PFSK-1 (cell line): ENCODE data around the gene KCNG2.

Experiments
- FOXP2 ChIP-seq: optimal IDR thresholded peaks from 2 replicates; pipeline ENCODE3; 2011; ENCODE audit warnings: borderline replicate concordance, control low read depth, inconsistent platforms; ENCODE audit not compliant: insufficient read depth; ENCODE audit errors: extremely low read length, extremely low read depth
- POLR2AphosphoS5 ChIP-seq: IDR thresholded peaks from 2 replicates; pipeline ENCODE4 v1.6.1; 2012; ENCODE audit warnings: low read depth, mild to moderate bottlenecking, control low read depth, low read length, moderate library complexity
- REST ChIP-seq, 2 experiments: IDR thresholded peaks; 2 replicates each; pipeline versions ENCODE4 v1.6.1 to v1.8.0; 2011 to 2012; ENCODE audit warnings: low read depth in 2 of 2, low read length in 2 of 2, control low read depth in 1 of 2, inconsistent platforms in 1 of 2, mild to moderate bottlenecking in 1 of 2, moderate library complexity in 1 of 2; ENCODE audit not compliant: insufficient read depth in 1 of 2
- SIN3A ChIP-seq: IDR thresholded peaks from 2 replicates; pipeline ENCODE4 v1.6.1; 2012; ENCODE audit warnings: mild to moderate bottlenecking, low read length, moderate library complexity, borderline replicate concordance; ENCODE audit not compliant: insufficient read depth
- TAF1 ChIP-seq: IDR thresholded peaks from 2 replicates; pipeline ENCODE4 v1.6.1; 2012; ENCODE audit warnings: low read length, control low read depth, borderline replicate concordance; ENCODE audit not compliant: insufficient read depth

The KCNG2 gene

GRCh38 chr18:79931475-79931874, 133.7 kb downstream of the KCNG2 start:
- TF ChIP-seq POLR2AphosphoS5, result no peak
- no peak for TF ChIP-seq SIN3A
- no peak for TF ChIP-seq FOXP2
- TF ChIP-seq TAF1, result no peak
- TF ChIP-seq REST (IDR thresholded peaks at IDR 0.05; ENCODE audit: insufficient read depth in 1 of 2, low read depth in 2 of 2, low read length in 2 of 2), result no peak

GRCh38 chr18:79932907-79933306, 135.2 kb downstream of the KCNG2 start:
- TF ChIP-seq REST (IDR thresholded peaks at IDR 0.05; ENCODE audit: insufficient read depth in 1 of 2, low read depth in 2 of 2, low read length in 2 of 2) (no peak), TAF1 (no peak), SIN3A (no peak), FOXP2 (no peak), POLR2AphosphoS5 (no peak)

- TF ChIP-seq FOXP2, result peak; percentile 84
- TF ChIP-seq TAF1, result no peak
- no peak for TF ChIP-seq POLR2AphosphoS5
- no peak for TF ChIP-seq SIN3A
- no peak for TF ChIP-seq REST (IDR thresholded peaks at IDR 0.05; ENCODE audit: insufficient read depth in 1 of 2, low read depth in 2 of 2, low read length in 2 of 2)
These were observed 136.0 kb downstream of the KCNG2 start for GRCh38 chr18:79933765-79934164.

GRCh38 chr18:79934311-79935097, 136.8 kb downstream of the KCNG2 start:
- TF ChIP-seq FOXP2 (no peak), POLR2AphosphoS5 (no peak), SIN3A (no peak)

GRCh38 chr18:79935098-79935480, 137.4 kb downstream of the KCNG2 start:
- TF ChIP-seq POLR2AphosphoS5 (no peak), REST (IDR thresholded peaks at IDR 0.05; ENCODE audit: insufficient read depth in 1 of 2, low read depth in 2 of 2, low read length in 2 of 2) (no peak), SIN3A (no peak), TAF1 (no peak), FOXP2 (no peak)
